A549 (cell line): ENCODE data around the gene ZC3H14.
A peak's percentile ranks its signal among the peaks of the same experiment; 100 is the strongest.

Source experiments
- BHLHE40 ChIP-seq: IDR thresholded peaks from 2 replicates; pipeline ENCODE4 v1.6.1; 2012; ENCODE audit warnings: low read depth, low read length, inconsistent platforms
- CEBPB ChIP-seq, 2 experiments: fragments of >200 bp in 1 of 2; sonication (Bioruptor Twin) in 1 of 2; formaldehyde crosslinking in 1 of 2; IDR thresholded peaks; 2 replicates each; pipeline ENCODE4 v1.6.1; 2012 to 2016
- CTCF ChIP-seq: fragments of >200 bp; sonication (Bioruptor Twin); formaldehyde crosslinking; IDR thresholded peaks from 3 replicates; pipeline ENCODE4 v1.5.1; 2016
- EP300 ChIP-seq, 2 experiments: fragments of >200 bp; sonication (Bioruptor Twin); formaldehyde crosslinking; IDR thresholded peaks; 2 replicates in 1 of 2; 3 replicates in 1 of 2; pipeline ENCODE4 v1.6.1; 2016 to 2017
- ESRRA ChIP-seq: fragments of 150-350 bp; IDR thresholded peaks from 2 replicates; pipeline ENCODE4 v1.6.1; 2014; ENCODE audit warnings: mild to moderate bottlenecking, low read length, borderline replicate concordance
- POLR2A ChIP-seq: IDR thresholded peaks from 2 replicates; pipeline ENCODE4 v1.6.1; 2012; ENCODE audit warnings: mild to moderate bottlenecking, low read length
- POLR2AphosphoS2 ChIP-seq: conservative IDR thresholded peaks from 2 replicates; pipeline ENCODE4 v1.6.1; 2012; ENCODE audit warnings: low read length, improper control_type of control experiment, inconsistent platforms
- REST ChIP-seq: fragments of 200-600 bp; sonication (generic); IDR thresholded peaks from 2 replicates; pipeline ENCODE4 v1.6.1; 2016; ENCODE audit warnings: antibody characterized with exemption, mild to moderate bottlenecking, moderate library complexity

GRCh38 chr14:88562532-88562830, 356 bp upstream of the ZC3H14 start:
- TF ChIP-seq BHLHE40 (no peak), POLR2AphosphoS2 (no peak), CTCF (peak; percentile 7; the same call in 1 of the 3 replicates), ESRRA (no peak), EP300 (IDR thresholded peaks at IDR 0.05) (no peak), POLR2A (no peak), CEBPB (IDR thresholded peaks at IDR 0.05) (no peak), REST (no peak)
